K562 (cell line): ENCODE measurements around the gene ANKRD13B. TPM values are rescaled to one million over a fixed set of nuclear protein-coding genes. Genes with fewer than 3 reads are reported as not detected.

ENCODE experiments used
- CBFB ChIP-seq: sonication (generic); formaldehyde crosslinking; IDR thresholded peaks from 2 replicates; pipeline ENCODE4 v1.4.0; 2020; ENCODE audit warnings: mild to moderate bottlenecking, missing genetic modification reagents
- CREB1 ChIP-seq, 2 experiments: sonication (generic) in 1 of 2; formaldehyde crosslinking in 1 of 2; IDR thresholded peaks; 2 replicates each; pipeline versions ENCODE4 v1.6.1 to v1.8.0; 2012 to 2022; ENCODE audit warnings: inconsistent platforms in 1 of 2, mild to moderate bottlenecking in 1 of 2, missing genetic modification reagents in 1 of 2, moderate library complexity in 1 of 2
- CREB3L1 ChIP-seq: fragments of 450-650 bp; IDR thresholded peaks from 2 replicates; pipeline ENCODE4 v1.6.1; 2014; ENCODE audit warnings: low read depth, mild to moderate bottlenecking, moderate library complexity, borderline replicate concordance
- CTCFL ChIP-seq: IDR thresholded peaks from 2 replicates; pipeline ENCODE4 v1.6.1; 2011; ENCODE audit warnings: borderline replicate concordance, low read depth, mild to moderate bottlenecking, moderate library complexity, low read length; ENCODE audit not compliant: insufficient read depth, poor library complexity, severe bottlenecking
- GTF2E2 ChIP-seq: fragments of 200-800 bp; sonication (Bioruptor generic); IDR thresholded peaks from 2 replicates; pipeline ENCODE4 v1.6.1; 2016; ENCODE audit warnings: missing genetic modification characterization, missing compliant biosample characterization
- HOXB6 ChIP-seq: fragments of 250-450 bp; sonication (Bioruptor Pico); IDR thresholded peaks from 2 replicates; pipeline ENCODE4 v1.5.1; 2022; ENCODE audit warnings: mild to moderate bottlenecking, borderline replicate concordance
- NEUROD1 ChIP-seq: fragments of 150-350 bp; IDR thresholded peaks from 2 replicates; pipeline ENCODE4 v1.6.1; 2014; ENCODE audit warnings: borderline replicate concordance, low read length, low read depth; ENCODE audit not compliant: partially characterized antibody
- NFE2 ChIP-seq: IDR thresholded peaks from 2 replicates; pipeline ENCODE4 v1.6.1; 2014; ENCODE audit warnings: antibody characterized with exemption, low read depth
- NFIC ChIP-seq: fragments of 450-650 bp; IDR thresholded peaks from 2 replicates; pipeline ENCODE4 v1.6.1; 2017; ENCODE audit warnings: mild to moderate bottlenecking, inconsistent platforms
- NR2C2 ChIP-seq, 2 experiments: fragments of 200-800 bp in 1 of 2; sonication (Bioruptor generic) in 1 of 2; sonication (generic) in 1 of 2; formaldehyde crosslinking in 1 of 2; IDR thresholded peaks; 2 replicates each; pipeline versions ENCODE4 v1.6.1 to v1.8.0; 2016 to 2022; ENCODE audit warnings: mild to moderate bottlenecking in 1 of 2, missing compliant biosample characterization in 1 of 2, missing genetic modification characterization in 1 of 2, missing genetic modification reagents in 1 of 2
- PHB ChIP-seq: fragments of 250-450 bp; sonication (Bioruptor Pico); IDR thresholded peaks from 2 replicates; pipeline ENCODE4 v1.5.0; 2021
- RFX1 ChIP-seq: fragments of 450-650 bp; IDR thresholded peaks from 2 replicates; pipeline ENCODE4 v1.6.1; 2016; ENCODE audit warnings: mild to moderate bottlenecking, moderate library complexity
- RNF219 ChIP-seq: fragments of 250-450 bp; sonication (Bioruptor Pico); IDR thresholded peaks from 2 replicates; pipeline ENCODE4 v1.5.0; 2022; ENCODE audit warnings: mild to moderate bottlenecking
- TAF9B ChIP-seq: fragments of 450-650 bp; IDR thresholded peaks from 2 replicates; pipeline ENCODE4 v1.6.1; 2018; ENCODE audit warnings: mild to moderate bottlenecking; ENCODE audit not compliant: partially characterized antibody
- USF1 ChIP-seq: sonication (generic); formaldehyde crosslinking; IDR thresholded peaks from 2 replicates; pipeline ENCODE4 v1.9.0; 2022; ENCODE audit warnings: mild to moderate bottlenecking, missing genetic modification reagents
- XRCC5 ChIP-seq: fragments of 200-400 bp; formaldehyde crosslinking; IDR thresholded peaks from 2 replicates; pipeline ENCODE4 v1.6.1; 2017; ENCODE audit warnings: low read depth, mild to moderate bottlenecking, low read length
- ZNF592 ChIP-seq: fragments of 450-650 bp; IDR thresholded peaks from 2 replicates; pipeline ENCODE4 v1.6.1; 2017; ENCODE audit warnings: antibody characterized with exemption, mild to moderate bottlenecking
- polyA plus RNA-seq, 8 experiments: library from polyadenylated mRNA; depleted of rRNA in 4 of 8; stranded (reverse) in 5 of 8; unstranded in 3 of 8; fragments of >200 nt; fragmentation: Nextera tagmentation in 2 of 8; fragmentation: Illumina TruSeq in 1 of 8; extraction: Ambion mirVana in 2 of 8; extraction: Trizol in 1 of 8; gene quantifications; 2 replicates each; pipeline versions ENCODE4 v1.2.1 to v1.2.3, GENCODE V29; 2011 to 2014; ENCODE audit warnings: inconsistent platforms in 1 of 8, missing spikeins in 1 of 8
- total RNA-seq, 7 experiments: library from RNA; depleted of rRNA in 6 of 7; stranded (reverse); fragments of >200 nt in 6 of 7; fragmentation: Illumina TruSeq in 2 of 7; extraction: Trizol in 2 of 7; gene quantifications; 2 replicates each; pipeline versions ENCODE4 v1.2.1 to v1.2.3, GENCODE V29; 2011 to 2021; ENCODE audit warnings: low replicate concordance in 1 of 7

ANKRD13B gene
- total and polyA plus RNA-seq, 9 of the 15 experiments (the other 6 are each of a cell fraction or from before 2014, with no cell fraction given) = 0.15 to 28.1 (median 4.6) TPM

- TF ChIP-seq ZNF592 (peak; percentile 60), RNF219 (CRISPR knock-in tag) (no peak), HOXB6 (CRISPR knock-in tag) (no peak), CBFB (no peak), CREB3L1 (no peak), USF1 (CRISPR knock-in tag) (no peak), PHB (CRISPR knock-in tag) (no peak), NFIC (peak; percentile 24; the same call in 1 of the 2 replicates), CREB1 (IDR thresholded peaks at IDR 0.05) (no peak), CREB1 (CRISPR knock-in tag; IDR thresholded peaks at IDR 0.05) (no peak), CTCFL (no peak), XRCC5 (no peak), NR2C2 (CRISPR knock-in tag; IDR thresholded peaks at IDR 0.05) (no peak), NR2C2 (tag; IDR thresholded peaks at IDR 0.05) (no peak), TAF9B (no peak), RFX1 (no peak), GTF2E2 (no peak), NFE2 (peak; percentile 98), NEUROD1 (no peak)
These were observed 70.2 kb downstream of the ANKRD13B start (continued) for GRCh38 chr17:29663155-29663554.
